B cell (primary cell): ENCODE measurements around the gene VTI1A. TPM values are rescaled to one million over a fixed set of nuclear protein-coding genes. Genes with fewer than 3 reads are reported as not detected.

Experiments
- ATAC-seq: fragments of 200-7000 bp; cut with Tn5 transposase; one replicate; pipeline ENCODE4 v1.10.0; 2021; ENCODE audit warnings: low read depth, mild to moderate bottlenecking, moderate number of reproducible peaks, moderate library complexity
- CTCF ChIA-PET: fragments of 350-600 bp; sonication (Branson Sonifier 250); formaldehyde crosslinking; loops from one replicate; lab custom pipeline; 2021; ENCODE audit warnings: antibody characterized with exemption, inconsistent platforms; lab: Charles Lee
- POLR2A ChIA-PET: fragments of 350-600 bp; sonication (Branson Sonifier 250); formaldehyde crosslinking; loops from one replicate; lab custom pipeline; 2021; ENCODE audit warnings: antibody characterized with exemption; lab: Charles Lee
- DNase-seq: peaks from one replicate; pipeline ENCODE4 v3.0.0; 2013
- H2AFZ ChIP-seq: 2 replicates; pipeline ENCODE4 v1.6.1; 2012; ENCODE audit warnings: mild to moderate bottlenecking, low read depth, low read length; ENCODE audit not compliant: insufficient read depth, poor library complexity, severe bottlenecking
- H3K27ac ChIP-seq, 2 donors: 1 replicate in 1 of 2; 2 replicates in 1 of 2; pipeline ENCODE4 v1.5.1; 2012 to 2013; ENCODE audit warnings: low read length in 2 of 2, mild to moderate bottlenecking in 2 of 2, moderate library complexity in 1 of 2
- H3K27me3 ChIP-seq, 4 experiments: fragments of 200-600 bp in 1 of 4; sonication (generic) in 1 of 4; replicated peaks in 1 of 4; 1 replicate in 2 of 4; 2 replicates in 2 of 4; pipeline versions ENCODE4 v1.6.1 to v1.7.0; 2013 to 2016; ENCODE audit warnings: low read length in 3 of 4, mild to moderate bottlenecking in 2 of 4, mixed read lengths in 1 of 4, moderate library complexity in 1 of 4; ENCODE audit not compliant: insufficient read depth in 4 of 4, control insufficient read depth in 3 of 4; ENCODE audit errors: control extremely low read depth in 1 of 4
- H3K36me3 ChIP-seq, 2 experiments: replicated peaks in 1 of 2; 1 replicate in 1 of 2; 2 replicates in 1 of 2; pipeline versions ENCODE4 v1.6.1 to v1.7.1; 2013; ENCODE audit warnings: low read length in 1 of 2; ENCODE audit not compliant: insufficient read depth in 2 of 2, control insufficient read depth in 1 of 2; ENCODE audit errors: control extremely low read depth in 1 of 2, extremely low read depth in 1 of 2
- H3K4me1 ChIP-seq, 2 donors: fragments of 200-600 bp in 1 of 2; sonication (generic) in 1 of 2; 1 replicate in 1 of 2; 2 replicates in 1 of 2; pipeline versions ENCODE4 v1.5.1 to v1.6.1; 2013 to 2017; ENCODE audit warnings: low read length in 2 of 2; ENCODE audit not compliant: control insufficient read depth in 2 of 2, insufficient read depth in 2 of 2
- H3K4me2 ChIP-seq: replicated peaks from 2 replicates; pipeline ENCODE3; 2012; ENCODE audit warnings: mild to moderate bottlenecking, low read depth, low read length; ENCODE audit not compliant: poor library complexity, severe bottlenecking
- H3K4me3 ChIP-seq, 5 experiments: fragments of 200-600 bp in 1 of 5; sonication (generic) in 1 of 5; 1 replicate in 3 of 5; 2 replicates in 2 of 5; pipeline versions ENCODE4 v1.5.1 to v1.7.0; 2011 to 2016; ENCODE audit warnings: low read length in 4 of 5, mild to moderate bottlenecking in 4 of 5, low read depth in 2 of 5, control low read depth in 1 of 5, moderate library complexity in 1 of 5; ENCODE audit not compliant: insufficient read depth in 1 of 5; ENCODE audit errors: control extremely low read depth in 1 of 5, extremely low read depth in 1 of 5
- H3K79me2 ChIP-seq: fragments of 200-600 bp; sonication (generic); one replicate; pipeline ENCODE4 v1.6.0; 2016; ENCODE audit warnings: low read length; ENCODE audit not compliant: control insufficient read depth, insufficient read depth
- H3K9ac ChIP-seq: fragments of 200-600 bp; sonication (generic); 2 replicates; pipeline ENCODE4 v1.6.1; 2017; ENCODE audit warnings: mild to moderate bottlenecking, low read length, moderate library complexity
- H3K9me3 ChIP-seq, 3 donors: one replicate each; pipeline versions ENCODE4 v1.6.1 to v1.7.1; 2013; ENCODE audit warnings: low read length in 2 of 3; ENCODE audit not compliant: control insufficient read depth in 2 of 3, insufficient read depth in 1 of 3; ENCODE audit errors: control extremely low read depth in 1 of 3
- H4K20me1 ChIP-seq: 2 replicates; pipeline ENCODE4 v1.6.0; 2012; ENCODE audit warnings: mild to moderate bottlenecking, low read length; ENCODE audit not compliant: insufficient read depth, control insufficient read depth, poor library complexity, severe bottlenecking
- H3K27ac Mint-ChIP-seq: one replicate; pipeline ENCODE4 v1.8.0; 2021; ENCODE audit warnings: mixed read lengths
- H3K27me3 Mint-ChIP-seq: one replicate; pipeline ENCODE4 v1.8.0; 2021; ENCODE audit warnings: mixed read lengths
- H3K4me1 Mint-ChIP-seq: one replicate; pipeline ENCODE4 v1.8.0; 2021; ENCODE audit warnings: mixed read lengths
- H3K4me3 Mint-ChIP-seq: one replicate; pipeline ENCODE4 v1.8.0; 2021; ENCODE audit warnings: mixed read lengths
- H3K9me3 Mint-ChIP-seq: one replicate; pipeline ENCODE4 v1.8.0; 2022; ENCODE audit warnings: mixed read lengths; ENCODE audit not compliant: insufficient read depth
- EZH2 ChIP-seq: IDR thresholded peaks from 2 replicates; pipeline ENCODE4 v1.6.1; 2012; ENCODE audit warnings: borderline replicate concordance, low read depth, mild to moderate bottlenecking, moderate library complexity, low read length; ENCODE audit not compliant: insufficient read depth, poor library complexity, severe bottlenecking
- WGBS: methylation state at CpG from one replicate; pipeline ENCODE4 v1.1.5; 2013; ENCODE audit warnings: missing lambda C conversion rate; ENCODE audit not compliant: insufficient coverage; 5-methylcytosine and 5-hydroxymethylcytosine counted together
- intact Hi-C: fragments of 100-400 bp; cut with micrococcal nuclease; formaldehyde crosslinking; loops from one replicate; pipeline ENCODE4 v1.10.0; 2022
- polyA plus RNA-seq: library from polyadenylated mRNA; depleted of rRNA; stranded (reverse); fragments of >200 nt; gene quantifications from 2 replicates; pipeline ENCODE4 v1.2.3, GENCODE V29; 2012
- total RNA-seq, 2 donors: library from RNA; stranded (reverse); fragments of 120-200 nt in 1 of 2; gene quantifications; 1 replicate in 1 of 2; 2 replicates in 1 of 2; pipeline versions ENCODE4 v1.2.3 to v1.2.4, GENCODE V29; 2013 to 2022
- TF ChIP-seq, protein P1 (sequence below): fragments of 200-600 bp; IDR thresholded peaks from one replicate; pipeline ENCODE4 v1.8.0; 2022; ENCODE audit warnings: antibody characterized with exemption, mild to moderate bottlenecking

The VTI1A gene
- total and polyA plus RNA-seq, 2 donors (not counting 1 experiment from before 2014, with no cell fraction given): 20.0 to 84.1 TPM

- POLR2A ChIA-PET: no interaction called here
- Mint-ChIP-seq H3K4me1 (no peaks in the 10 kb centered on the region), H3K4me3 (no peak overlapping the region), H3K9me3 (no peaks in the 10 kb centered on the region), H3K27me3 (no peaks in the 10 kb centered on the region), H3K27ac (no peak overlapping the region)
- Histone ChIP-seq H3K4me1 (no peaks in the 10 kb centered on the region), H3K4me3 (no peak overlapping the region), H3K9ac (no peak overlapping the region), H3K27ac (no peak overlapping the region), H3K4me2 (no peak overlapping the region), H4K20me1 (no peaks in the 10 kb centered on the region), H3K79me2 (no peaks in the 10 kb centered on the region), H2AFZ (no peak overlapping the region), H3K9me3 (no peaks in the 10 kb centered on the region), H3K27me3 (no peaks in the 10 kb centered on the region), H3K36me3 (no peaks in the 10 kb centered on the region)
- WGBS: no CpG with 5 or more reads among the region's 4 CpGs
- CTCF ChIA-PET: no interaction called here
- intact Hi-C loops: no loop called here
- no peak for TF ChIP-seq EZH2
- TF ChIP-seq, protein P1, sequence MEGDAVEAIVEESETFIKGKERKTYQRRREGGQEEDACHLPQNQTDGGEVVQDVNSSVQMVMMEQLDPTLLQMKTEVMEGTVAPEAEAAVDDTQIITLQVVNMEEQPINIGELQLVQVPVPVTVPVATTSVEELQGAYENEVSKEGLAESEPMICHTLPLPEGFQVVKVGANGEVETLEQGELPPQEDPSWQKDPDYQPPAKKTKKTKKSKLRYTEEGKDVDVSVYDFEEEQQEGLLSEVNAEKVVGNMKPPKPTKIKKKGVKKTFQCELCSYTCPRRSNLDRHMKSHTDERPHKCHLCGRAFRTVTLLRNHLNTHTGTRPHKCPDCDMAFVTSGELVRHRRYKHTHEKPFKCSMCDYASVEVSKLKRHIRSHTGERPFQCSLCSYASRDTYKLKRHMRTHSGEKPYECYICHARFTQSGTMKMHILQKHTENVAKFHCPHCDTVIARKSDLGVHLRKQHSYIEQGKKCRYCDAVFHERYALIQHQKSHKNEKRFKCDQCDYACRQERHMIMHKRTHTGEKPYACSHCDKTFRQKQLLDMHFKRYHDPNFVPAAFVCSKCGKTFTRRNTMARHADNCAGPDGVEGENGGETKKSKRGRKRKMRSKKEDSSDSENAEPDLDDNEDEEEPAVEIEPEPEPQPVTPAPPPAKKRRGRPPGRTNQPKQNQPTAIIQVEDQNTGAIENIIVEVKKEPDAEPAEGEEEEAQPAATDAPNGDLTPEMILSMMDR: no peak
- no peak for ATAC-seq
- DNase-seq: no peak
Observed at GRCh38 chr10:112827951-112828350, 380.9 kb downstream of the VTI1A start.

GRCh38 chr10:112831859-112832258 lies 384.8 kb downstream of the VTI1A start:
- no peak for TF ChIP-seq EZH2
- H3K36me3 ChIP-seq: no peaks in the 10 kb centered on the region

More at GRCh38 chr10:112831859-112832258, 384.8 kb downstream of the VTI1A start:
- ChIA-PET POLR2A (no interaction called here), CTCF (no interaction called here)
- ATAC-seq (no peak), DNase-seq (no peak)
- Mint-ChIP-seq H3K4me1 (no peaks in the 10 kb centered on the region), H3K27me3 (no peaks in the 10 kb centered on the region), H3K27ac (no peak overlapping the region), H3K9me3 (no peaks in the 10 kb centered on the region), H3K4me3 (no peak overlapping the region)
- Histone ChIP-seq H4K20me1 (no peaks in the 10 kb centered on the region), H3K79me2 (no peaks in the 10 kb centered on the region), H3K27me3 (no peaks in the 10 kb centered on the region), H2AFZ (no peak overlapping the region), H3K4me1 (no peaks in the 10 kb centered on the region), H3K4me2 (no peak overlapping the region), H3K4me3 (no peak overlapping the region), H3K9me3 (no peaks in the 10 kb centered on the region), H3K27ac (no peak overlapping the region), H3K9ac (no peak overlapping the region)
- WGBS: over 99% methylated on average over 15 of the region's 16 CpGs
- intact Hi-C loops: no loop called here
